CD4-positive, alpha-beta T cell treated with Interleukin-4 for 4 hours (primary cell): ENCODE measurements around the gene HMCES.

Source experiments
- DNase-seq: peaks from one replicate; pipeline ENCODE4 v3.0.0-alpha.2; 2020

The HMCES gene

GRCh38 chr3:129278439-129278965, at the start of gene HMCES:
Gene HMCES, plus strand, starts transcription at chr3:129278870. Its CDS starts 863 bp downstream, at chr3:129279733.
- DNase-seq = peak; percentile 92

- no peak for DNase-seq
Observed at GRCh38 chr3:129228891-129229585, 49.6 kb upstream of the HMCES start.

- DNase-seq = peak; percentile 53
Observed at GRCh38 chr3:129230311-129231019, 48.2 kb upstream of the HMCES start.

GRCh38 chr3:129231331-129232119, 47.1 kb upstream of the HMCES start:
- DNase-seq = no peak

- DNase-seq = peak; percentile 40
Observed at GRCh38 chr3:129233538-129233937, 45.1 kb upstream of the HMCES start.

GRCh38 chr3:129234441-129234840, 44.2 kb upstream of the HMCES start:
- no peak for DNase-seq

- no peak for DNase-seq
Observed at GRCh38 chr3:129235344-129235917, 43.2 kb upstream of the HMCES start.

- DNase-seq = peak; percentile 48
Observed at GRCh38 chr3:129238945-129239705, 39.5 kb upstream of the HMCES start.

- no peak for DNase-seq
Observed at GRCh38 chr3:129239991-129240390, 38.7 kb upstream of the HMCES start.

- DNase-seq = no peak
Observed at GRCh38 chr3:129240436-129240835, 38.2 kb upstream of the HMCES start.

- DNase-seq = no peak
Observed at GRCh38 chr3:129245141-129245540, 33.5 kb upstream of the HMCES start.

- peak; percentile 83 for DNase-seq
Observed at GRCh38 chr3:129245641-129246306, 32.9 kb upstream of the HMCES start.

GRCh38 chr3:129246636-129247035, 32.0 kb upstream of the HMCES start:
- no peak for DNase-seq

- no peak for DNase-seq
Observed at GRCh38 chr3:129248286-129248979, 30.2 kb upstream of the HMCES start.

- peak; percentile 88 for DNase-seq
Observed at GRCh38 chr3:129249284-129250065, 29.2 kb upstream of the HMCES start, which contains the start of gene COPG1. Gene COPG1, plus strand, starts transcription at chr3:129249606. Its CDS starts 104 bp downstream, at chr3:129249710.

GRCh38 chr3:129252748-129253147, 25.9 kb upstream of the HMCES start:
- no peak for DNase-seq

- DNase-seq = no peak
Observed at GRCh38 chr3:129254536-129255230, 24.0 kb upstream of the HMCES start.

GRCh38 chr3:129256270-129256669, 22.4 kb upstream of the HMCES start:
- DNase-seq = no peak

- no peak for DNase-seq
Observed at GRCh38 chr3:129257609-129258008, 21.1 kb upstream of the HMCES start.
